Lung (tissue), 12 donors: ENCODE data around the gene ZNF804B. TPM values are rescaled to one million over a fixed set of nuclear protein-coding genes. Genes with fewer than 3 reads are reported as not detected.

Source experiments
- ATAC-seq: fragments of 200-7000 bp; cut with Tn5 transposase; one replicate; pipeline ENCODE4 v1.9.1; 2020; ENCODE audit warnings: moderate number of reproducible peaks; ENCODE audit not compliant: insufficient read depth, low FRiP score
- DNase-seq, 3 donors: peaks; one replicate each; pipeline ENCODE4 v3.0.0-alpha.2; 2013 to 2017
- H3K27ac ChIP-seq, 2 donors: one replicate each; pipeline ENCODE4 v1.5.1; 2013; ENCODE audit warnings: mild to moderate bottlenecking in 2 of 2, moderate library complexity in 2 of 2, control low read depth in 1 of 2, inconsistent platforms in 1 of 2, low read depth in 1 of 2, low read length in 1 of 2
- H3K27me3 ChIP-seq, 3 donors: one replicate each; pipeline ENCODE4 v1.5.1; 2013; ENCODE audit warnings: low read length in 2 of 3; ENCODE audit not compliant: control insufficient read depth in 3 of 3, insufficient read depth in 3 of 3
- H3K36me3 ChIP-seq, 4 donors: one replicate each; pipeline ENCODE4 v1.5.1; 2013; ENCODE audit warnings: low read length in 4 of 4, mild to moderate bottlenecking in 1 of 4, moderate library complexity in 1 of 4; ENCODE audit not compliant: control insufficient read depth in 4 of 4, insufficient read depth in 4 of 4
- H3K4me1 ChIP-seq, 5 donors: one replicate each; pipeline ENCODE4 v1.5.1; 2013; ENCODE audit warnings: low read length in 5 of 5, mild to moderate bottlenecking in 2 of 5, moderate library complexity in 1 of 5; ENCODE audit not compliant: control insufficient read depth in 5 of 5, insufficient read depth in 5 of 5
- H3K4me3 ChIP-seq: one replicate; pipeline ENCODE4 v1.5.1; 2013; ENCODE audit warnings: mild to moderate bottlenecking, control low read depth, moderate library complexity
- H3K9ac ChIP-seq, 2 donors: one replicate each; pipeline ENCODE4 v1.5.1; 2013; ENCODE audit warnings: low read length in 2 of 2, control low read depth in 1 of 2; ENCODE audit not compliant: insufficient read depth in 1 of 2
- H3K9me3 ChIP-seq, 4 donors: one replicate each; pipeline ENCODE4 v1.5.1; 2013; ENCODE audit warnings: low read length in 3 of 4, mild to moderate bottlenecking in 1 of 4, moderate library complexity in 1 of 4; ENCODE audit not compliant: control insufficient read depth in 4 of 4, insufficient read depth in 3 of 4
- WGBS, 2 donors: extraction: QIAGEN DNeasy Blood & Tissue Kit; methylation state at CpG; one replicate each; pipeline ENCODE4 v1.1.7; 2013; 5-methylcytosine and 5-hydroxymethylcytosine counted together
- polyA plus RNA-seq, 2 donors: library from polyadenylated mRNA; stranded (reverse); fragments of 200-250 nt; gene quantifications; one replicate each; pipeline ENCODE4 v1.2.1, GENCODE V29; 2013
- total RNA-seq, 2 donors: library from RNA; depleted of rRNA in 1 of 2; stranded (reverse); fragments of >200 nt in 1 of 2; gene quantifications; one replicate each; pipeline ENCODE4 v1.2.1, GENCODE V29; 2014 to 2021
- TF ChIP-seq, protein P1 (sequence below): IDR thresholded peaks from 2 replicates; pipeline ENCODE4 v1.5.1; 2012; ENCODE audit warnings: mild to moderate bottlenecking; ENCODE audit errors: control extremely low read depth, extremely low read depth
- donor health status: control.
- donor health status: control.
- donor health status: Bipolar disorder and iron deficiency.
- donor health status: healthy.
- donor health status: DM: yes; HTN: yes; CAD: no.

Gene ZNF804B
- total and polyA plus RNA-seq, 4 donors, result not detected

DNA sequence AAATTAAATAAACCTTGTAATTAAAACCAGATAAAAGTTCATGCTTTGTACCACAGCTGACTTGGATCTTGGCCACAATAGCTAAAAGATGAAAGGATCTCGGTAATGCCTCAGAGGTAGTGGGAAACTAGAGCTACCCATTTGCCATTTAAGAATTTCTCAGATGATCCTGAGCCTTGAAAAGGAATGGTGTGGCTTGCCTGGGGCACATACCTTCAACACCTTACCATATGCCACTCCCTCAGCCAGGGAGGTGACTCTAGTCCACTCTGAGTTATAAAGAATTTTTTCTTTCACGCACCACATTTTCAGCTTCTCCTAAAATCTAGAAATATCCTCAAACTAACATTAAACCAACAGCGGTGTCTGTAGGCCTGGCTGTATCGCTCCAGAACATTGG, 552.4 kb downstream of the ZNF804B start:
- TF ChIP-seq, protein P1, sequence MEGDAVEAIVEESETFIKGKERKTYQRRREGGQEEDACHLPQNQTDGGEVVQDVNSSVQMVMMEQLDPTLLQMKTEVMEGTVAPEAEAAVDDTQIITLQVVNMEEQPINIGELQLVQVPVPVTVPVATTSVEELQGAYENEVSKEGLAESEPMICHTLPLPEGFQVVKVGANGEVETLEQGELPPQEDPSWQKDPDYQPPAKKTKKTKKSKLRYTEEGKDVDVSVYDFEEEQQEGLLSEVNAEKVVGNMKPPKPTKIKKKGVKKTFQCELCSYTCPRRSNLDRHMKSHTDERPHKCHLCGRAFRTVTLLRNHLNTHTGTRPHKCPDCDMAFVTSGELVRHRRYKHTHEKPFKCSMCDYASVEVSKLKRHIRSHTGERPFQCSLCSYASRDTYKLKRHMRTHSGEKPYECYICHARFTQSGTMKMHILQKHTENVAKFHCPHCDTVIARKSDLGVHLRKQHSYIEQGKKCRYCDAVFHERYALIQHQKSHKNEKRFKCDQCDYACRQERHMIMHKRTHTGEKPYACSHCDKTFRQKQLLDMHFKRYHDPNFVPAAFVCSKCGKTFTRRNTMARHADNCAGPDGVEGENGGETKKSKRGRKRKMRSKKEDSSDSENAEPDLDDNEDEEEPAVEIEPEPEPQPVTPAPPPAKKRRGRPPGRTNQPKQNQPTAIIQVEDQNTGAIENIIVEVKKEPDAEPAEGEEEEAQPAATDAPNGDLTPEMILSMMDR, result no peak
- H3K9ac ChIP-seq, result no peak overlapping the region
- peaks cover 0 to 3% (median 0%) of the 10 kb centered on the region in 4 donors for H3K9me3 ChIP-seq
- no peaks in the 10 kb centered on the region for H3K4me1 ChIP-seq
- no peak overlapping the region for H3K4me3 ChIP-seq
- ATAC-seq (no peak), DNase-seq (no peak)
- H3K27me3 ChIP-seq, result no peaks in the 10 kb centered on the region
- H3K36me3 ChIP-seq, result no peaks in the 10 kb centered on the region
- 91 to 92% methylated on average over 4 of the region's 4 CpGs for WGBS, 2 donors
- H3K27ac ChIP-seq, result no peak overlapping the region

DNA sequence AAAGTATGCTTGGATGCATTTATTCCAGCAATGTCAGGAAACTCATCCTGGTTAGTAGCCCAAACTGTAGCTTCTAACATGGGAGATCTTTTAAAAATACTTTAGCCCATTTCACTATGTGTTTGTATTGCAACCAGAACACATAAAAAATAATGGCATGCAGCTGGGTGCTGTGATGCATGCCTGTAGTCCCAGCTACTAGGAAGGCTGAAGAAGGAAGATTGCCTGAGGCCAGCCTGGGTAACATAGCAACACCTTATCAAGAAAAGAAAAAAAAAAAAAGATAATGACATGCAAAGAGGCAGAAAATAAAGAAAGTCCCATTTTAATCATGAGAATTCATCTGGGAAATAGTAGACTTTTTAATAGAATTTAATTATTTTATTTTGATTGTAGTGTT, 553.1 kb downstream of the ZNF804B start:
- DNase-seq (no peak), ATAC-seq (no peak)
- Histone ChIP-seq H3K9me3 (peaks cover 0 to 3% (median 0%) of the 10 kb centered on the region in 4 donors), H3K36me3 (no peaks in the 10 kb centered on the region), H3K4me3 (no peak overlapping the region), H3K4me1 (no peaks in the 10 kb centered on the region), H3K27ac (no peak overlapping the region), H3K9ac (no peak overlapping the region), H3K27me3 (no peaks in the 10 kb centered on the region)
- TF ChIP-seq, protein P1, result no peak

DNA sequence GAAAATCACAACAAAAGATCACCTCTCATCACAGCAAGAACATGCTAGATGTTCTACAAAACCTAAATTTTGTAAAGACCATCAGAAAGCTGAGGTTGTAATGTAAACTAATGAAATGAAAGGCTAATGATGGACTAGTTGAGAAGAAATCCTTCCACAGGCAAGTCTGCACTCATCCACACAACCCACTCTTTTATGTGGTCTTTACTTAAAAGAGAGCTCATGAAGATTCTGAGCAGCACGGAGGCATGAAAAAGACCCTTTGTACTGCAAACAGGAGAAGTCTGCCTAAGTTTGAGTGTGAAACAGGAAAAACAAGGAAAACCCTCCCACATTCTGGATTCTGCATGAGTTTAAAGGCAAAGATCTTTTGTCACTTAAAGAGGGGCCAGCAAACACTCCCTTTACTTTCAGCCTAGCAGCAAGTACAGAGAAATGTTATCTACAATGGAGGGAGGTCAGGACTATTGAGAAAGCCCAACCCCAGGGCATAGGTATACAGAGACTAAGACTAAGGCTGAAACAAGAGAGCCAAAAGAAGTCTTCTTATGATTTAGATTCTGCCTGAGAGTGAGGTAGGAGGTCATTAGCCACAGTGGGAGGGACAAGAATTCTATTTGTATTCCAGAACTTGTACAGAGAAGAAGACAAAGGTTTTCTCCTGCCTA, 557.2 kb downstream of the ZNF804B start:
- TF ChIP-seq, protein P1, result no peak
- ATAC-seq (no peak), DNase-seq (no peak)
- no peaks in the 10 kb centered on the region for H3K4me1 ChIP-seq
- no peak overlapping the region for H3K4me3 ChIP-seq
- peaks cover 0 to 3% (median 0%) of the 10 kb centered on the region in 4 donors for H3K9me3 ChIP-seq
- H3K9ac ChIP-seq, result no peak overlapping the region
- WGBS, 2 donors, result 76 to 83% methylated on average over 1 of the region's 1 CpG
- H3K27ac ChIP-seq, result no peak overlapping the region
- no peaks in the 10 kb centered on the region for H3K27me3 ChIP-seq
- H3K36me3 ChIP-seq, result no peaks in the 10 kb centered on the region

DNA sequence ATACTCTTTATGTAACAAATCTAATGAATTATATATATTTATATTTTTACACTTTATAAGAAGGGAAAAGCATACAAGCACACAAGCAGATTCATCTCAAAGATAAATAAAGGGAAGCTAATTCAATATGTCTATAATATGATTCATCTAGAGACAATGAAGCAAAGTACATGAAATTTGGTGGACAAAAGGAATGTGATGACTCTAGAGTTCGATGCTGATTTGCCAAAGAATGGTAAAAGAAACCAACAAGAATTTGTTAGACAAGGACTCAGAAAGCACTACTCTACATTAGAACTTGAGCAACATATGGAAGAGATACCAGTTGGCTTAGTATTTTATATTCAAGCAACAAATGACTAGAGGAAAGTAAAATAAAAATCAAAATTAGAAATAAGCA, 572.5 kb downstream of the ZNF804B start:
- Histone ChIP-seq H3K9ac (no peak overlapping the region), H3K27me3 (no peaks in the 10 kb centered on the region), H3K36me3 (no peaks in the 10 kb centered on the region), H3K9me3 (no peaks in the 10 kb centered on the region), H3K4me3 (no peak overlapping the region), H3K4me1 (no peaks in the 10 kb centered on the region), H3K27ac (no peak overlapping the region)
- ATAC-seq, result no peak
- WGBS, 2 donors, result 67 to 79% methylated on average over 1 of the region's 1 CpG
- TF ChIP-seq, protein P1, result no peak
- no peak for DNase-seq
